Activated CD4-positive, CD25-positive, alpha-beta regulatory T cell treated with anti-CD3 and anti-CD28 coated beads, Interleukin-2, amount 50 U/mL, for 16 hours (primary cell): ENCODE results near the gene TPST1.

ENCODE experiments used
- DNase-seq: peaks from one replicate; pipeline ENCODE4 v3.0.0-alpha.2; 2020; ENCODE audit warnings: low read depth, low spot score

The TPST1 gene

DNA sequence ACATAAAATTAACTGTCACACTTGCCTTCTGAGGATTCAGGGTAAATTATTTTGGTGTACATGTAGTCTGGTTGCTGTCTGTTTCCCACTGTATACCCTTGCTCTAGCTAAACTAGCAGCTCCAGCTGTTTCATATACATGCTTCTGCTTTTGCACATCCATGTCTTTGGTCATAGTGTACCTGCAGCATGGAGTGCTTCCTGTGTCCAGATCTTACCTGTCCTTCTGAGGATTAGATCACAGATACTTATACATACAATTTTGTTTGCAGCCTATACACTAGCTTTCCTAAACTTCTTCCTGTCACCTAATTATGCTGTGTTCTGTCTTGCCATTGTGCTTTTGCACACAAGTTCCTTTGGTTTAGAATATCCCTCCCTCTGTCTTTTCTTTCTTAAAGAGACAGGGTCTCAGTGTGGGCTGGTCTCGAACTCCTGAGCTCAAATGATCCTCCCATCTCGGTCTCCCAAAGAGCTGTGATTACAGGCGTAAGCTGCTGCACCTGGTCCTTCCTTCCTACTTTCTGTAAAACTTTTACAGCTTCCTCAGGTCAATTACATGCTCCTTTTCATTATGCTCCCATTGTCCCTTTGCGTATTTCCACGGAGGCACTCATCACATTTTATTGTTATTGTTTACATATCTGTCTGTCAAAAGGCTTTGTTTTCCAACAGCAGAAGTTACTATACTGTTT, 33.8 kb downstream of the TPST1 start:
- DNase-seq: no peak

DNA sequence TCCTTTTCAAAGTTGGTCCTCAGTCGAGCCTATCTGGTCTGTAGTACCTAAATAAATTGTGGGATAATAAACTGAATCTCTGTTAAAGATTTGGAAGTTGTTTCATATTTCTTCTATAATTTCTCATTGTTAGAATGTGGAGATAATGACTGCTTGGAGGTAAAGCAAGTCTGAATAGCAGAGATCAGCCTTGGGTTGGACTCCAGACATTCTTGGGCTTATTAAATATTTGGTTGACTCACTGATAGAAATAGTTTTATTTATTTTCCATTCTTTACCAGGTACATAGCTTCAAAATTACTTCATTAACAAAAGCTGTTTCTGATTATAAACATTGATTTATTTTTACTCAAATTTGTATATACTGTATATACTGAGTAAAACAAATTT, 34.3 kb downstream of the TPST1 start:
- DNase-seq: no peak

DNA sequence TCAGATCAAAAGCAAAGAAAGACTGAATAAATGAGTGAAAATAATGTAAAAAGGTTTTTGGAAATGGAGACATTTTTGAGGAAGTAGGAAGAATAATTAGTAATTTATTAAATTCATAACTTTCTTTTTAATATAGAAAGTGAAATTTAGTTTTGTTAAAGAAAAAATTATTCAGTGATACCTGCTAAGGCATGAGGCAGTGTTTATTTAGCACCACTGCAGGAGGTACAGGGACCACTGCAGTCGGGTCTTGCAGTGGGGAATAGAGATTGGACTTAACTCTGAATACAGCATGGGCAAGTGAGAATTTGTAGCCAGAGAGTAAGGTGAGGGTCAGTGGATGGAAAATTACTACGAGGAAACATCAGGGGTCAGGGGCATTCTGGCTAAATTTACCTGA, 39.9 kb downstream of the TPST1 start:
- no peak for DNase-seq

DNA sequence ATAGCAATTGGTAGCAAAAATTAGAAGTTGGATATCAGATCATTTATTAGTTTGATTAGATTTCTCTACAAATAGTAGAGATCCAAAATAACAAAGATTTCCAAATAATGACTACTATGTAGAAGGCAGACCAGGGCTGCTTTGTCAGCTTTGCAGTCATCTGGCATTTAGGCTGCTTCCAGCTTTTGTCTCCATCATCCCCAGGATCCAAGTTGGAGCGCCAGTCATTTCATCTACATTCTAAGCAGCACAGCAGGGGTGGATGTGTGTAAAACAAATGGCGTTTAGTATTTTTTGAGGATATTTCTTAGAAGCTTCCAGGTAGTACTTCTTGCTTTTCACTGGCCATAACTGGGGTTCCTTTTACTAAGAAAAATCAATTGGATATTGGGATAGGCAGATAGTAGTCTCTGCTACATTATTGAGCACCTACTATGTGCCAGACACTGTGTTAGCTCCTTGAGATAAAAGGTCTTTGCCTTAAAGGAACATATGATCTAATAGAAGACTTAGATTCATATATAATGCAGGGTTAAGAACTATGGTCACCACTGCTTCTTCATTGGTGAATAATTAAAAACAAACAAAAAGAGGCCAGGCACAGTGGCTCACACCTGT, 41.5 kb downstream of the TPST1 start:
- no peak for DNase-seq

DNA sequence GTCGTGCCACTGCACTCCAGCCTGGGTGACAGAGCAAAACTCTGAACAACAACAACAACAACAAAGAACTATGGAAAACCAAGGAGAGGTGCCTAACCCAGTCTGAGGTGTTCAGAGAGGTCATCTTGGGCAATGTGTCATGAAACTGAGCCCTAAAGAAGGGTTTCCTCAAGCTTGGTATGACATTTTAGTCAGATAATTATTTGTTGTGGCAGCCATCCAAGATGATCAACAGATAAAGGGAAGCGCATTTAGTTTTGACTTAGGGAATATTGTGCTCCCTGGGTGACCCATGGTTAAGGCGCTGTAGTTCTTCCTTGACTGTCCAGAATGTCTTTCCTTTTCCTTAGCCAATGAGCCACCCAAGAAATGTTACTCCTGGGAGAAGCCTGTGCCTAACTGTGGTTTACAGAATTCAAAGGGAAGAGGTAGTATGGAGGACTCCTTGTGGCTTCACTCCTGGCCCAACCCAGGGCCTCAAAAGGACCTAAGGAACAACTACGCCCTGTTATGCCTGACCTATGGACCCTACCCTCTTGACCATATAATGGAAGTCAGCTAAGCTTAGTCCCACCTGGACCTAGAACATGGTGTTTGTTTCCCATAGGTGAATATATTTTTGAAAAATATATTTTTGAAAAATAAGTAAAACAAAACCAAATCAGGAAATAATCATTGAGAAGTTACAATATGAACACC, 42.4 kb downstream of the TPST1 start:
- DNase-seq: no peak

DNA sequence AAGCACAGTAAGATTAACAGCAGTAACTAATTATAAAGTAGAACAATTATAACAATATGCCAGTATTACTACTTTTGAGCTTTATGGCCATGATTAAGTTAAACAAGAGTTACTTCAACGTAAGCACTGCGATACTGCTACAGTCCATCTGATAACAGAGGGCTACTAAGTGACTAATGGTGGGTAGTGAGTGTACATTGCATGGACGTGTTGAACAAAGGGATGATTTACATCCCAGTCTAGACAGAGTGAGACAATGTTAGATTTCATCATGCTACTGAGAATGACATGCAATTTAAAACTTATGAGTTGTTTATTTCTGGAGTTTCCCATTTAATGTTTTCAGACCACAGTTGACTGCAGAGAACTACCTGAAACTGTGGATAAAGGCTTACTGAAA, 45.6 kb downstream of the TPST1 start:
- no peak for DNase-seq

DNA sequence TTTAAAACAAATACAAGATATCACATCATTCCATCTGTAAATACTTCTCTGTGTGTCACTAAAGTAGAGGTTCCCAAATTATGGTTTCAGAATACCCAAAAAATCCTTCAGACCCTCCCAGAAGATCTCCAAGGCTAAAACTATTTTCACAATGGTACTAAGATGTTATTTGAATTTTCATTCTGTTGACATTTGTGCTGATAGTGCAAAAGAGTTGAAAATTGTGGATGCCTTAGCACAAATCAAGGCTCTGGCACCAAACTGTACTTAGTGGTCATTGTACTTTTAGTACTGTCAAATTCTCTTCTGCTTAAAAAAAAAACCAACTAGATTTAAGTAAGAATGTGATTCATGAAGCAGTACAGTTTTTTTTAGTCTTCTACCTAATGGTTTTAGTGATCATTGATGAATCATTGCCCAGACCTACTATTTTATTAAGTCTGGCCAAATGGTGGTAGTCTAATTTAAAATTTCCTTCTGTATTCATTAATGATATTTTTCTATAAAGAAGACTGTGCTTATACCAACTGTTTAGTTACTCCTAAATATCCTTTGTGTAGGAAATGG, 50.5 kb downstream of the TPST1 start:
- DNase-seq: no peak

DNA sequence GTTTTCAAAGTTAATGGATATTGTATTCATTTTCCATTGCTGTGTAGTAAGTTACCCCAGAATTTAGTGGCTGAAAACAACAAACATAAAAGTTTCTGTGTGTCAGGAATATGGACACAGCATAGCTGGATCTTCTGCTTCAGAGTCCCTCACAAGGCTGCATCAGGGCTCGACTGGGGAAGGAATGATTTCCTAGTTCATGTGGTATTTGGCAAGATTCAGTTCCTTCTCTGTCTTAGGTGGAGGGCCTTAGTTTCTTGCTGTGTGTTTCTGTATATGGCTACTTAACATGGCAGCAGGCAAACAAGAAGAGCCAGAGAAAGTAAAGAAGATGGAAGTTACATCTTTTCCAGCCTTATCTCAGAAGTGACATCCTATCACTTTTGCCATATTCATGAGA, 51.1 kb downstream of the TPST1 start:
- DNase-seq: no peak

DNA sequence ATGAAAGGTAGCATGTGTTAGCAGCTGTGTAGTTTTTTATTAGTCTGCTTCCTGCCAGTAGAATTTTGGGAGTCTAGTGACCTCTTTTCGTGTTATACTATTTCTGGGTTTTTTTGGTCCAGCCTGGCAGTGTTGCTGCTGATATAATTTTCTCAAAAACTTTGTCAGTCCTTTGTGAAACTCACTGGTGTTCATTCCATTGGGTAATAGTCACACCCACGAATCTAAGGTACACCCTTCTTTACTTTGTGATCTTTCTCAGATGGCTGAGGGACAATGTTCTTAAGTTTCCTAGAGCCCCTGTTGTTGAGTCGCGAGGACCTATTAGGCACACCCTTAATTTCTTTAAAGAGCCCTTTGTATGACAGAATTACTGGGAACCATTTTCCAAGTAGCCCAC, 52.3 kb downstream of the TPST1 start:
- DNase-seq: no peak

DNA sequence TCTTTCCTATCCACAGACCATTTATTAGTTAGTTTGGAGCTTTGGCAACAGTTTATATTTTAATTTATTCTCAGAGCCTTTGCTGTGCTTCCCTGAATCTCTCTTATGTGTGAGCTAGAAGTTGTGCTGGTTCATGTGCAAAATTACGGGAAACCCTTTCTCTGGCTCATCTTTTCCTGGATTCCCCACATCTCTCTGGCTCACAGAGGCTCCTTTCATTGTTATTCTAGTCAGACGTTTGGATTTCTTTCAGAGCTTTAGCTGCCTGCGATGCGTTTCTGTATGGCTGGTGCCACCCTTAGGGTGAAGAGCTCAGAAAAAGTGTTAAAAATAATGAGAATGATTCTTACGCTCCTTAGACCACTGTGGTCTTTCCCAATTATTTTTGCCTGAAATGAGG, 53.3 kb downstream of the TPST1 start:
- DNase-seq: no peak

DNA sequence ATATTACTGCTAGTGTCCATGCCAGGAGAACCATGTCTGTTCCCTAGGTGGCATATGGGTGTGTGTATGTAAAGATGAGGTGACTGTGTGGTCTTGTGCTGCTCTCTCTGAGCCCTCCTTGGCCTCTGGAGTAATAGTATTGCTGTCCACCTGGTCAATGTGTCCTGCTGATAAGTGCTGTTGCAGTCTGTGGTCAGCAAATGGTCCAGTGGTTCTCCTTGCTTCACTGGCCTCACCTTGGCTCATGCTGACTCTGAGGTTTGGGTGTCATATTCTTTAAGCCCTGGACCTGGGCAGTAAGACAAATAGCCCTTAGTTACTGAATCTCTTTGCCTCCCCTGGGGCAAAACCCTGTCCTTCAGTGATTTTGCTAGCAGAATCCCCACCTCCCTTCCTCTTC, 56.8 kb downstream of the TPST1 start:
- DNase-seq: no peak

DNA sequence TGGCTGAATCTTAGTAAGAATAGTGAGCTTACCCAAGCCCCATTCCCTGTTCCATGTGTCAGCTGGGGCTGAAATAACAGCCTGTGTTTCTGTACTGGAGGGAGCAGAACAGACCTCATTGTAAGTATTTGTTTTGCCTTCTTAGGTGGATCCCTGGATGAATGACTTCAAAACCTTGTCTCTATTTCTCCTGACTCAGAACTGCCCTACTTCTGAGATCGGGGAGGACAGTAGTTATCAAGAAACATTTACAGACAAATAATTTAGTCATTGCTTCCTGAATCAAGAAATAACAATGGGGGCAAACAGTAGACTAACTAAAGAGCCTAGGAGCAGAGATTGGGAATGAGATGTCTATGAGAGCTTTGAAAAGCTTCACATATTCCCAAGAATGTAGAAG, 58.8 kb downstream of the TPST1 start:
- DNase-seq: no peak

DNA sequence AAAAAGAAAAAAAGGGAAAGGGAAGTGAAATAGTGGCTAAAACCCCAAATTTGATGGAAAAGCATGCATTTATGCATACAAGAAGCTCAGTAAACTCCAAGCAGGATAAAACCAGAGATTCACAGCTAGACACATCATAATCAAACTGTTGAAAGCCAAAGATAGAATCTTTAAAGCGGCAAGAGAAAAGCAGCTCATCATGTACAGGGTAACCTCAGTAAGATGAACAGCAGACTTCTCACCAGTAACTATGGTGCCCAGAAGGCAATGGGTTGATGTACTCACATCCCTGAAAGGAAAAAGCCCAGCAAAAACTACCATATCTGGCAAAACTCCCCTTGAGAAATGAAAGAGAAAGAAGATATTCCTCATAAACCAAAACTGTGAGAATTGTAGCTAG, 60.4 kb downstream of the TPST1 start:
- DNase-seq: no peak

DNA sequence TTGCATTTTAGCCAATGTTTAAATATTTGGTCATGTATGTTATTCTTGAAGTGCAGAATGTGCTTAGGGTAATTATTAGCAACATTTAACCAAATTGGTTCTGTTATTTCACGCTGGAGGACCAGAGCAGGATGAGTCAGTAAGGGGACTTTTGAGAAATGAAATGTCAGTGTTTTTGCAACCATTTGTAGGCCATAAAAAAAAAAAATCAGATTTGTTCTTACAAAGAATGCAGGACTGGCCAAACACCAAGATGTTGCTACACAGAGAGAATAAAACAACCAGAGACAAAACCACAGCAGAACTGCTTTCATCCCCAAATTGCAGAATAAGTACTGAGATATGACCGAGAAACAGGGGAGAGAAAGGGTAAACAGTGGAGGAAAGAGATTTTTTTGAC, 62.1 kb downstream of the TPST1 start:
- DNase-seq: no peak

DNA sequence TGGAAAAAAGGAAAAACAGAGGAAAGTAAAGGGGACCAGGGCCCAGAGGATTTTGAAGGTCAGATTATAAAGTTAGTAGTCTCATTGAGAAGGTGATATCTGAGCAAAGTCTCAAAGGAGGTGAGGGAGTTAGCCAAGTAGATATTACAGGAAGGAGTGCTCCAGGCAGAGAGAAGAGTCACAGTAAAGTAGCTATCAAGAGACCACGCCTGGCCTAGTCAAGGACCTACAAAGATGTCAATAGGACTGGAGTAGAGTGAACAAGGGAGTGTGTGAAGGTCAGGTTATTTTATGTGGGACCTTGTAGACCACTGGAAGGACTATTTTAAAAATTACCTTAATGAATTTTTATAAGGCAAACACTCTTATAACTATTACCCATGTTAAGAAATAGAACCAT, 64.8 kb downstream of the TPST1 start:
- no peak for DNase-seq

DNA sequence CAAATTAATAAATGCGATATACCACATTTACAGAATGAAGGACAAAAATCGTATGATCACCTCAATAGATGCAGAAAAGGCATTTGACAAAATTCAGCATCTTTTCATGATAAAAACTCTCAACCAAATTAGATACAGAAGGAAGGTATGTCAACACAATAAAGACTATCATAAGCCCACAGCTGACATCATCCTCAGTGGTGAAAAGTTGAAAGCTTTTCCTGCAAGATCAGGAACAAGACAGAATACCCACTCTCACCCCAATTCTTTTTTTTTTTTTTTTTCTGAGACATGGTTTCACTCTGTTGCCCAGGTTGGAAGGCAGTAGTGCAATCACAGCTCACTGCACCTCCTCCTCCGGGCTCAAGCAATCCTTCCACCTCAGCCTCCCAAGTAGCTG, 67.2 kb downstream of the TPST1 start:
- DNase-seq: no peak

DNA sequence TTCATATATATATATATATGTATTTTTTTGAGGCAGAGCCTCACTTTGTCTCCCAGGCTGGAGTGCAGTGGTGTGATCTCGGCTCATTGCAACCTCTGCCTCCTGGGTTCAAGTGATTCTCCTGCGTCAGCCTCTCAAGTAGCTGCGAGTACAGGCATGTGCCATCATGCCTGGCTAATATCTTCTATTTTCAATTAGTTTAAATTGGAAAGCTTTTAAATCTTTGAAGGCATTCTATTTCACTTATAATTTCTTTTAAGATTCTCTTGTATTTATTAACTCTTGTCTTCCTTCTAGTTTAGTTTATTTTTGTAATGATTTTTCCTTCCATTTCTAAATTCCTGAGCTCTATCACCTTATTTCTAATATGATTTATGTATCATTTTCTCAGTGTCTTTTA, 71.2 kb downstream of the TPST1 start:
- DNase-seq: no peak

DNA sequence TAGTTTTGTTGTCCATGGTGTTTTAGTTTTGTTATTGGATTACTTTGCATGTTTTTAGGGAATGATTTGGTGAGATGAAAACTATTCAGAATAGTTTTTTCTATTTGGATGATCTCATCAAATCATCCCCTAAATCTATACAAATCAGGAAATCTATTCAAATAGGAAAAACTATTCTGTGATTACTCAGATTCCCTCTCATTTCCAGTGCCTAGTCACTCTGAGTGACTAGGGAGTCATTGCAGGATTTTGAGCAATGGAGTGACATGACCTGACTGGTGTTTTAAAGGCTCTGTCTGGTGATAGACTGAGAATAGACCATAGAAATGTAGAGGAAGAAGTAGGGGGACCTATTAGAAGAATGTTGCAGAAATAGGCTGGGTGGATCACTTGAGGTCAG, 72.4 kb downstream of the TPST1 start:
- no peak for DNase-seq

DNA sequence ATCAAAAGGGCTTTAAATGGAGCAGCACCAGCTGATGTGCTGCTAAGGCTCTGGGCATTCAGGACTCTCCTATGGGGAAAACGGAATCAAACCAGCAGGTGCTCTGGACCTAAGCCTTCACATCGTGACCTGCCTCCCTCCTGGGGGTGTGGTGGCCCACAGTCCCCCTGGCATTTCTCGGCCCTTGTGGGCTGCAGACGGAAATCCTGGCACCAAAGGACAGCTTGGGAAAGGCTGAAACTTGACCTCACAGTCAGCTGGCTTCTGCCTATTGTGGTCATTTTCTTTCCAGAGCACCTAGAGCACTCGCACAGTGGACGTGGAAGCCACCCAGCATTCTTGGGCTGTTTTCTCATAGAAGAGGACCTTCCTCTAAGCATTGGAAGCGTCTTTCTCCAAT, 74.8 kb downstream of the TPST1 start:
- no peak for DNase-seq

DNA sequence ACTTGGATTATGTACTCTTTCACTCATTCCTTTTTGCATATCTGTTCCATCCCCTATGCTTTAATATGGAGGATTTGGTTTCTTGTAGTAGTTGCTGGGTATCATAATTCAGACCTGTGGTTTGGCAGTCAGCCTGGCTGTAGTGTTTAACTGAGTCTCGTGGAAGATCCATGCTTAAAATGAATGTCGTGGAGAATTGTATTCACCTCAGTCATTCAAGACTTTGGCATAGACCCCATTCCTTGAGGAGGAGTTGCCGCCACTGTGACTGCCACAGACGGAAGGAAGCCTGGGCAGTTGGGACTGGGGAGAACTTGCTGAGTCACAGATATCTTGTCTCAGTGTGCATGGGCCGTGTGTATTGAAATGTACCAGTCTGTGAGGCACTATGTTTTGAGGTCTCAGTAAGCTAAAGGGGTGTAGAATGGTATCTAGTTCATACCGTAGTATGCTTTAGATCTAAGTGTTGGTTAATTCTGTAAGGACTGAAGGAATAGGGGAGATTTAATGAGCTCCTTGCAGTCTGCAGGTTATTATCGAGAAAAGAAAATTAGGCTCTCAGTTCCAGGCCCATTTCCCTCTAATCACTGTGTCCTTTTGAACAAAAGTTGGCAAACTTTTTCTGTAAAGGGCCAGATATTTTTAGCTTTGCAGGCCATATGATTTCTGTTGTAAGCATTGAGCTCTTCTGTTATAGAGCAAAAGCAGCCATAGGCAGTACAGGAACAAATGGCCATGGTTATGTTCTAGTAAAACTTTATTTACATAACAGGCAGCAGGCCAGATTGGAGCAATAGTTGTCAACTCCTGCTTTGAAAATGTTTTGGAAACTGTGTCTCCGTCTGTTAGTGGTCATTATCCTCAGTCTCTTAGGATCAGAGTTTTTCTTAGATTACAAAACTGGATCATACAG, 76.8 kb downstream of the TPST1 start:
- no peak for DNase-seq

DNA sequence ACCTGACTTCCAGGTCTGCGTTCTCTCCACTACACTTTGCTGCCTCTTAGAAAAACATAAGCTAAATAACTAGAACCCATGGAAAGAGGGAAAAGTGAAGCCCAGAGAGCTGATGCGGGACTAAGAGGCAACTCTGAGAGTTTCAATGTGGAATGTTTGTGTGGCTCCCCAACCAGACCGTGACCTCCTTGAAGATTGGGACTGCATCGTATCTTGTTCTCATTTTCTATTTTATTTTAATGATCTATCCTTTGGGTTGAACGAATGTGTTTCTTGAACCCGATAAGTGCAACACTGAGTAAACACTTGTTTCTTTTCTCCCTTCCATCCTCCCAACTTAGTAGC, 77.4 kb downstream of the TPST1 start:
- DNase-seq: no peak
